NK-92 (cell line): ENCODE measurements around the gene BCAP31.
"Not testable (repeated sequence)": the region's sequence is repeated elsewhere in the genome, so short reads cannot be mapped to it uniquely, and the experiment has no call there.

ENCODE experiments used
- DNase-seq: peaks from one replicate; lab custom pipeline; 2025; ENCODE audit not compliant: unreplicated experiment; lab: John Stamatoyannopoulos, UW

BCAP31 gene

DNA sequence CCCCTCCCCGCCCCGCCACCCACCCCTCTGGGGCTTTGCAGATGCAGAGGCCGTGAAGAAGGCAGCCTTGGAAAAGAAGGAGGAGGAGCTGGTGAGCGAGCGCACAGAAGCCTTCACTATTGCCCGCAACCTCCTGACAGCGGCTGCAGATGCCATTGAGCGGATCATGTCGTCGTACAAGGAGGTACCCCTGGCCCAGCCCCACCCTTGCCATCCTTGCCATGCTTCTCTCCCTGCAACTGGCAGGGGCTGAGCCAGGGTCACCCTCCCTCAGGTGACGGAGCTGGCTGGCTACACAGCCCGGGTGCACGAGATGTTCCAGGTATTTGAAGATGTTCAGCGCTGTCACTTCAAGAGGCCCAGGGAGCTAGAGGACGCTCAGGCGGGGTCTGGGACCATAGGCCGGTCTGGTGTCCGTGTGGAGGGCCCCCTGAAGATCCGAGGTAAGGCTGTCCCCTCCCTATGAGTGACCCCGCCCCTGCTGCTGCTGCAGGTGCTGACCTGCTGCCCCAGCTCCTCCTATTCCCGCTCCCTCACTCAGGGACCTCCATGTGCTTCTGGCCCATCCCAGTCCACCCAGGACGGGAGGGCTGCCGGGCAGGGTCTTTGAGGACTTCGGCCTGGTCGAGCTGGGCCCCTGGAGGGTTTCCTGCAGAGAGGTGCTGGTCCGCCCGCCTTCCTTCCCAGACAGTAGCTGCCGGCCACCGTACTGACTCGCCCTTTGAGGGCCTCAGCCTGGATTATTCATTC lies 12.1 kb upstream of the BCAP31 start:
- no peak for DNase-seq

GRCh38 chrX:153735274-153735673 lies 11.1 kb upstream of the BCAP31 start:
- no peak for DNase-seq

GRCh38 chrX:153734871-153735270 lies 10.7 kb upstream of the BCAP31 start:
- no peak for DNase-seq

DNA sequence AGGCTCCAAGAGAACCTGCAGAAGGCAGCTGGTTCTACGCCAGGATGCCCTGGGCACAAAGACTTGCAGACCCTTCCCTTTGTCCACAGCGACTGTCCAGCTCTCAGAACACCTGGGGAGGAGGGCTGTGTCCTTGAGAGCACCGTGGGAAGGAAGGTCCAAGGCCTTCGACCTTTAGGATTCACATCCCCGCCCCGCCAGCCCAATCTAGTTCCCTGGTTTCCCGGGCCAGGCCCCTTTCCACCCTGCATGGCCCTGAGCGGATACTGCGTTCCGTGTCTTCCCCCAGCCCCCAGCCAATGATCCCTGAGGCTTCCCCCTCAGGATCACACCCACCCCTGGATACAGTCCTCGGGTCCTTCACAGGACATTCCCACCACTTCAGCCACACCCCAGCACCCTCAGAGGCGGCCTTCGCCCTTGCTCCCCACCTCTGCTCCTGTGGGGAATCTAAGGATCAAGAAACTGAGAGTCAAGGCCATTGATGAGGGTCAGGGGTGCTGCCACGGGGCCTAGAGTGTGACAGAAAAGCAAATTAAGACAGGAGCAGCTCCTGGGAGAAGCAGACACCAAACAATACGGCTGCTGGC lies 9.6 kb upstream of the BCAP31 start:
- DNase-seq: no peak

GRCh38 chrX:153732401-153732800 lies 8.2 kb upstream of the BCAP31 start:
- no peak for DNase-seq

DNA sequence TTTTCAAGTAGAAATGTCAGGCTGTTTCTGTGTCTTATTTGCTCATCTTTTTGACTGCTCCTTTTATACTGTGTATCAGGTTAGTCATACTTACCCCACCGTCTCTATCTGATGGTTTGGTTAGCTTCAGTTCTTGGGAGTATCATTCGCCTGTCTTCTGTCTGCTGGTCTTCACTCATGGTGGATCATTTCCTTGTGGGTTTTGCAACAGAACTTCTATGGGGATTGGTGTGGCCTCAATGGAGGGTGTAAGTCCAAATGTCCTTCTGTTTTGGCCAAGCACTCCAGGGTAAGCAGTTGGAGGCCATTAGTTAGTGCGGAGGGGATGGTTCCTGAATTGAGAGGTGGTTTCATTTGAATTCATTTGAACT lies 7.6 kb upstream of the BCAP31 start:
- DNase-seq: no peak

DNA sequence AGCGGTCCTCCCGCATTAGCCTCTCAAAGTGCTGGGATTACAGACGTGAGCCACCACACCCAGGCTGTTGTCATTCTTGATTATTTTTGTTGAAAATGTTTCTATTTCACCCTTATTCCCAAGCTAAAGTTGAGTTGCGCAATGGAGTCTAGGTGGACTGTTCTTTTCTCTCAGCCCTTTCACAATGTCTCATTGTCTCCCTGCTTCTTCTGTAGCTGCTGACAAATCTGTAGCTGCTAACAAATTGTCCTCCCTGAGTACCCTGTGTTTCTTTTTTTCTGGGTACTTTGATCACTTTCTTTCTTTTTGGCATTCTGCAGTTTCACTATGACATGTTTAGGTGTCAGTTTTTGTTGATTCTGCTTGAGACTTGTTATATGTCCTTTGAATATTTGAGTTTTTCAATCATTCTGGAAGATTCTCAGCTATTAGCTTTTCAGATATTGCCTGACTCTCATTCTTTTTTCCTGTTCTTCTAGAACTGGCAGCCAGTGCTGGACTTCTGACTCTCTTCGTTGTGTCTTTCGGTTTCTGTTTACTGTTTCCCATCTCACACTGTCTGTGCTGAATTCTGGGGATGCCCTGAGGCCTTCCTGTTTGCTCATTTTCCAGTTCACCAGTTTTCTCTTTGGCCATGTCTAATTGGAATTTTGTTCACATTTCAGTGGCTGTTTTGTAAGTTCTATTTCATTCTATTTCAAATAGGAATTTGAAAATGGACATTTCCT lies 7.1 kb upstream of the BCAP31 start:
- DNase-seq: no peak

GRCh38 chrX:153730115-153730514 lies 5.9 kb upstream of the BCAP31 start:
- not testable (repeated sequence) for DNase-seq

GRCh38 chrX:153728951-153729631 lies 4.9 kb upstream of the BCAP31 start:
- DNase-seq: no peak

GRCh38 chrX:153728095-153728494 lies 3.9 kb upstream of the BCAP31 start:
- no peak for DNase-seq

DNA sequence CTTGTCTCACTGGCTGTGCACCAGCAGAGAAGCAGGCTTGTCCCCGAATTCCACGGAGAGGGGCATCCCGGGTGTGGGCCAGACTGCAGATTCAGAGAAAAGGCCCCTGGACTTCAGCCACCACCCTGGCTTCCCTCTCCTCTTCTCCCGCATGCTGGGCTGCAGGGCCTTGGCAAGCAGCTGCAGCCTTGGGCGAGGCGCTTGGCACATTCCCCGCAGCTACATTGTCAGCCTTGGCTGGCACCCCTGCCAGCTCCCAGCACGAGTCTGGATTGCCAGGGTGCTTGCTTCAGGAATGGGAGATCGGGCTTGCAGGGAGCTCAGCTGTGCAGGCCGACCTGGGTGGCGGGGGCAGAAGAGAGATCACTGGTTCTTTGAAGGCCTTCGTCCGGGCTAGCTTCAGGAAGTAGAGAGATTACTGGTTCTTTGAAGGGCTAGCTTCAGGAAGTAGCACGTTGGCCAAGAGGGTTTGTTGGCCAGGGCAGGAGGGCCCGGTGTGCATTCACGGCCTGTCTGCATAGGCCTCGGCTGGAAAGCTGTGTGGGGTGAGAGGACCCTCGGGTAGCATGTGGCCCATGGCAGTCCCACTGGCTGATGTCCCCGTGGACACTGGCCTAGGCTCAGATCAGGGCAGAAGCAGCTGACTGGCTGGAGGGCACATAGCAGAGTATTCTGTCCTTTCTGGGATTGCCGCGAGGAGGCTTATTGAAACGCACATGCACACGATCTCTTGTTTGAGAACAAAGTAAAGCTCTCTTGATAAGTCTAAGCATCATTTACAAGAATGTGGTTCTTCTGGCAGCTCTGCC lies 3.1 kb upstream of the BCAP31 start:
- DNase-seq: no peak

DNA sequence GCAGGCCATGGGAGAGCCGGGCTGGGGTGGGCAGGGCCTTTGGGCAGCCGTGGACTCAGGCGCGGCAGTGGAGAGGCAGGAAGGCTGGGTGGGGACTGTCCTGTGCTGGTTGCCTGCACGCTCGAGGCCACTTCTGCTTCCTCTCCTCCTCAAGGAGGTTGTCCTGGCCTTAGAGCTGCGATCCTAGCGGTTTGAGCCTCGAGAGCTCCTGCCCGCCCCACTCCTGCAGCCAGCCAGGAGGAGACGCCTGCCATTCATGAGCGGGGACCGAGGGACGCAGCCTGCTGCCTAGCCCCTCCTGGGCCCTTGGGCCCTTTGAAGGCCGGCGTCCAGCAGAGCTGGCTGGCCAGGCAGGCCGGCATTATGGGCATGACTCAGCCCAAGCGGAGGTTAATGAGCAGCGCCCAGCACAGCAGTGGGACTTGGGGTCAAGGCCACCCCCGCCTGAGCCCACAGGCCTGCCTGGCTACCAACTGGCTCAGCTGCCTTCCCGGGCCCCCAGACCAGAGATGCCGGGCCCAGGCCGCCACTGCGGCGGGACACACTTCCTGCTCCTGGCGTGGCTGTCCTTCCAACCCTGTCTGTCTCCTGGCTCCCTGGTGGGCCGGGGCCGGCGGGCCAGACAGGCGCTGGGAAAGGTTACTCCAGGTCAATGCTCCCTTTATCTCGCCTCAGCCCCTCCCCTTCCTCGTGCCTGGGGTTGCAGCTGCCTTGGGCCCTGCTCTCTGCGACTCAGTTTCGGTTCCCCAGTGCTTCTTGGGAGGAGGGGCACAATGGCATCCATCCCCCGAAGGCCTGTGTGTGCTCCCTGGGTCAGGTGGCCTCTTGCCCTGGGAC lies 2.3 kb upstream of the BCAP31 start:
- no peak for DNase-seq

GRCh38 chrX:153725832-153726285 lies 1.7 kb upstream of the BCAP31 start:
- DNase-seq: no peak

GRCh38 chrX:153725039-153725831 lies 1.0 kb upstream of the BCAP31 start:
- no peak for DNase-seq

DNA sequence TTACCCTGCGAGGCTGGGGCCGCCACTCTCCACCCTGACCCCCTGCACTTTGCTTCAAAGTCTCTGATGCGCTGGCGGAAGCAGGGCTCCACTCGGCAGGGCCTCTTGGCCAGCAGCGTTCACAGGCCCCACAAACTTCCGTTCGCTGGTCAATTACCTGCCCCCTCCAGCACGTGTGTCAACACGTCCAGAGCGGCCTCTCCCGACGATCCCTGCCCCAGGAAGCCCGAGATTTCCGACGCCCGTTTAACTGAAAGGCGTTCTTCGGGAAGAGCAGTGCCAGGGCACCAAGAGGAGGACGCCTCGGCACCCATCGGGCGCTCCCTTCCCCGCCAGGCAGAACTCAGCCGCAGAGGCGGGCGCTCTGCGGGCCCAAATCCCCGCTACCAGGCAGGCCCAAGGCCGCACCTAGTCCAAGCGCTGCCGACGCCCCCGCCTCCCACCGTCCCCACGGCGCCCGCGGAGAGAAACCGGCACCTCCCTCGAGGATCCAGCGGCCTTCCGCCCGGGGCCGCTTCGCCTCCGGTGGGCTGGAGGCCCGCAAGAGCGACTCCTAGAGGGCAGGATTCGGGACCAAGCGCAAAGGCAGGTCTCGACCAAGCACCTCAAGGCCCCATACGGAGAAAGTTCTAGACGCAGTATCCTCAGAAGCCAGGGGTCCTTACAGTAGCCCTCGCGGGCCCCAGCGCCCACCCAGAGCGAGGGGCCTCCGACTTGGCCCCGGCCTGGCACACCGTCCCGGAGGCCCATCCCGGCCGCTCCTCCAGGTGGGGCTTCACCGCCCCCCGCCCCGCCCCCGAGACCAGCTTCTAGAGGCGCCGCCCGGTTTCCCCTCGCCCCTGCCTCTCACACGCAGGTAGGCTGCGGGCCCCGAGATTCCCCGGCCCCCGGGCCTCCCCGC lies 586 bp downstream of the BCAP31 start:
- DNase-seq: no peak

GRCh38 chrX:153722704-153723350 lies 1.4 kb downstream of the BCAP31 start:
- no peak for DNase-seq

- no peak for DNase-seq
Measured at GRCh38 chrX:153719701-153720100, 4.5 kb downstream of the BCAP31 start.

GRCh38 chrX:153719238-153719637 lies 4.9 kb downstream of the BCAP31 start:
- no peak for DNase-seq
